ENCODE results near the gene MLPH.
"Not testable (repeated sequence)": the region's sequence is repeated elsewhere in the genome, so short reads cannot be mapped to it uniquely, and the experiment has no call there.

Gene MLPH

GRCh38 chr2:237592425-237592980 is 105.5 kb downstream of the MLPH start:
- no peak for TF ChIP-seq CTCF (IDR thresholded peaks at IDR 0.05; ENCODE audit: low read depth, low read length)
- no peak for DNase-seq (ENCODE audit: low read depth in 2 of 2)
- no peak overlapping the region for H3K4me3 ChIP-seq (replicated peaks in 1 of 2; ENCODE audit: low read depth in 2 of 2, low read length in 2 of 2)

- TF ChIP-seq CTCF (IDR thresholded peaks at IDR 0.05; ENCODE audit: low read depth, low read length), result no peak
- no peak for DNase-seq (ENCODE audit: low read depth in 2 of 2)
Measured at GRCh38 chr2:237593036-237593435, 106.0 kb downstream of the MLPH start.

GRCh38 chr2:237593596-237594320 is 106.7 kb downstream of the MLPH start:
- H3K4me3 ChIP-seq (replicated peaks in 1 of 2; ENCODE audit: low read depth in 2 of 2, low read length in 2 of 2), result no peak overlapping the region
- TF ChIP-seq CTCF (IDR thresholded peaks at IDR 0.05; ENCODE audit: low read depth, low read length), result no peak
- no peak for DNase-seq (ENCODE audit: low read depth in 2 of 2)

More at GRCh38 chr2:237593036-237593435, 106.0 kb downstream of the MLPH start:
- H3K4me3 ChIP-seq (replicated peaks in 1 of 2; ENCODE audit: low read depth in 2 of 2, low read length in 2 of 2), result no peak overlapping the region

DNA sequence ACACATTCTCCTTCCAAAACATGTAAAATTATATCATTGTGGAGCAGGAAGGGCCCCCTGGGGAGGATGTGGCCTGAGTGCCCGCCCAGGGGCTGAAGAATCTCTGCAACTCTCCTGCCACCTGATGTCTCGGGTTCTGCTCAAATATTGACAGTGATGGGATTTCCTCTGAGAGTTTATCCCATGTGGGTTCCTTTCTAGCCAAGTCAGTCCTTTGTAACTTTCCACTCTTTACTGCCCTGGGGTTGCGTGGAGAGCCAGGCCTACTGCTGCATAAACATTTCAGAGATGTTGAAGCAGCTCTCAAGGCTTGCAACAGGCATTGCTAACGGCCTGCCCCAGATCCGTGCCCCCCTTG is 107.4 kb downstream of the MLPH start:
- no peak overlapping the region for H3K4me3 ChIP-seq (replicated peaks in 1 of 2; ENCODE audit: low read depth in 2 of 2, low read length in 2 of 2)
- TF ChIP-seq CTCF (IDR thresholded peaks at IDR 0.05; ENCODE audit: low read depth, low read length), result no peak
- DNase-seq (ENCODE audit: low read depth in 2 of 2), result peak in 1 of 2 donors; percentile 51

- not testable (repeated sequence) for DNase-seq (ENCODE audit: low read depth in 2 of 2)
Measured at GRCh38 chr2:237595829-237596519, 108.9 kb downstream of the MLPH start.

GRCh38 chr2:237596520-237597195 is 109.6 kb downstream of the MLPH start:
- no peak for DNase-seq (ENCODE audit: low read depth in 2 of 2)
- H3K4me3 ChIP-seq (replicated peaks in 1 of 2; ENCODE audit: low read depth in 2 of 2, low read length in 2 of 2), result no peak overlapping the region
- no peak for TF ChIP-seq CTCF (IDR thresholded peaks at IDR 0.05; ENCODE audit: low read depth, low read length)

More at GRCh38 chr2:237595829-237596519, 108.9 kb downstream of the MLPH start:
- H3K4me3 ChIP-seq (replicated peaks in 1 of 2; ENCODE audit: low read depth in 2 of 2, low read length in 2 of 2), result not testable (repeated sequence)

Data from cardiac fibroblast (primary cell).